ENCODE measurements around the gene ETV7.

ETV7 gene

GRCh38 chr6:36380166-36380565 lies 7.3 kb downstream of the ETV7 start:
- H3K9me3 ChIP-seq (ENCODE audit: control insufficient read depth, low read length), result no peaks in the 10 kb centered on the region
- H3K9ac ChIP-seq (ENCODE audit: low read length), result no peak overlapping the region
- H3K18ac ChIP-seq (ENCODE audit: low read depth in 1 of 2, low read length in 2 of 2), result no peak overlapping the region
- no peak overlapping the region for H3K4ac ChIP-seq (ENCODE audit: low read depth in 1 of 2, low read length in 2 of 2)
- no peak overlapping the region for H3K4me2 ChIP-seq (ENCODE audit: low read length, poor library complexity, severe bottlenecking)
- H2BK15ac ChIP-seq (ENCODE audit: low read depth, poor library complexity, severe bottlenecking), result no peak overlapping the region
- H3K36me3 ChIP-seq (ENCODE audit: control insufficient read depth in 1 of 2, insufficient read depth in 2 of 2, low read depth in 1 of 2, low read length in 2 of 2), result no peaks in the 10 kb centered on the region
- no peak overlapping the region for H2BK120ac ChIP-seq (ENCODE audit: low read depth, low read length)
- DNase-seq, result no peak
- no peak overlapping the region for H4K8ac ChIP-seq (ENCODE audit: low read length)
- H3K27ac ChIP-seq (ENCODE audit: low read length, poor library complexity, severe bottlenecking), result no peak overlapping the region
- H3K79me1 ChIP-seq (replicated peaks; ENCODE audit: low read length, poor library complexity, severe bottlenecking), result no peaks in the 10 kb centered on the region
- no peak overlapping the region for H2AFZ ChIP-seq (ENCODE audit: low read depth, low read length)
- WGBS, result 86% methylated on average over 4 of the region's 4 CpGs
- no peak overlapping the region for H2BK12ac ChIP-seq (ENCODE audit: low read length in 2 of 2)
- H4K91ac ChIP-seq (ENCODE audit: low read length), result no peak overlapping the region
- H3K23ac ChIP-seq (ENCODE audit: low read length in 2 of 2), result no peak overlapping the region
- H3K27me3 ChIP-seq (ENCODE audit: control insufficient read depth in 1 of 2, insufficient read depth in 1 of 2, low read length in 2 of 2), result peaks cover 3 to 5% of the 10 kb centered on the region in 2 experiments
- H3K4me3 ChIP-seq (ENCODE audit: insufficient read depth in 1 of 2, low read depth in 1 of 2, low read length in 2 of 2), result no peak overlapping the region
- H3K14ac ChIP-seq (ENCODE audit: low read length in 2 of 2), result no peak overlapping the region
- no peak overlapping the region for H2AK5ac ChIP-seq (ENCODE audit: low read length, severe bottlenecking)
- no peak overlapping the region for H2BK5ac ChIP-seq (ENCODE audit: low read depth, low read length, poor library complexity, severe bottlenecking)
- no peaks in the 10 kb centered on the region for H3K4me1 ChIP-seq (ENCODE audit: control insufficient read depth, insufficient read depth, low read depth, low read length)

- peak overlapping the region; percentile 50 for H2BK15ac ChIP-seq (ENCODE audit: low read depth, poor library complexity, severe bottlenecking)
- H2BK12ac ChIP-seq (ENCODE audit: low read length in 2 of 2), result no peak overlapping the region
- no peak overlapping the region for H3K4ac ChIP-seq (ENCODE audit: low read depth in 1 of 2, low read length in 2 of 2)
- H3K27ac ChIP-seq (ENCODE audit: low read length, poor library complexity, severe bottlenecking), result no peak overlapping the region
- no peak for DNase-seq
- no peak overlapping the region for H2BK120ac ChIP-seq (ENCODE audit: low read depth, low read length)
- H4K91ac ChIP-seq (ENCODE audit: low read length), result no peak overlapping the region
- H2BK5ac ChIP-seq (ENCODE audit: low read depth, low read length, poor library complexity, severe bottlenecking), result no peak overlapping the region
- no peak overlapping the region for H3K4me3 ChIP-seq (ENCODE audit: insufficient read depth in 1 of 2, low read depth in 1 of 2, low read length in 2 of 2)
- no peak overlapping the region for H3K18ac ChIP-seq (ENCODE audit: low read depth in 1 of 2, low read length in 2 of 2)
- H2AFZ ChIP-seq (ENCODE audit: low read depth, low read length), result no peak overlapping the region
- H3K4me1 ChIP-seq (ENCODE audit: control insufficient read depth, insufficient read depth, low read depth, low read length), result no peaks in the 10 kb centered on the region
- no peak overlapping the region for H3K14ac ChIP-seq (ENCODE audit: low read length in 2 of 2)
- H3K9ac ChIP-seq (ENCODE audit: low read length), result no peak overlapping the region
- no peak overlapping the region for H4K8ac ChIP-seq (ENCODE audit: low read length)
- no peak overlapping the region for H3K23ac ChIP-seq (ENCODE audit: low read length in 2 of 2)
- H3K27me3 ChIP-seq (ENCODE audit: control insufficient read depth in 1 of 2, insufficient read depth in 1 of 2, low read length in 2 of 2), result peaks cover 9 to 12% of the 10 kb centered on the region in 2 experiments
- no peaks in the 10 kb centered on the region for H3K36me3 ChIP-seq (ENCODE audit: control insufficient read depth in 1 of 2, insufficient read depth in 2 of 2, low read depth in 1 of 2, low read length in 2 of 2)
- WGBS, result 93% methylated on average over 7 of the region's 10 CpGs
- H3K4me2 ChIP-seq (ENCODE audit: low read length, poor library complexity, severe bottlenecking), result no peak overlapping the region
- H3K9me3 ChIP-seq (ENCODE audit: control insufficient read depth, low read length), result no peaks in the 10 kb centered on the region
- no peak overlapping the region for H2AK5ac ChIP-seq (ENCODE audit: low read length, severe bottlenecking)
- no peaks in the 10 kb centered on the region for H3K79me1 ChIP-seq (replicated peaks; ENCODE audit: low read length, poor library complexity, severe bottlenecking)
Observed at GRCh38 chr6:36378936-36379335, 8.5 kb downstream of the ETV7 start.

- H2AK5ac ChIP-seq (ENCODE audit: low read length, severe bottlenecking), result no peak overlapping the region
- H2BK15ac ChIP-seq (ENCODE audit: low read depth, poor library complexity, severe bottlenecking), result no peak overlapping the region
- no peak overlapping the region for H3K9ac ChIP-seq (ENCODE audit: low read length)
- no peak overlapping the region for H3K27ac ChIP-seq (ENCODE audit: low read length, poor library complexity, severe bottlenecking)
- H3K18ac ChIP-seq (ENCODE audit: low read depth in 1 of 2, low read length in 2 of 2), result no peak overlapping the region
- H3K4ac ChIP-seq (ENCODE audit: low read depth in 1 of 2, low read length in 2 of 2), result no peak overlapping the region
- no peaks in the 10 kb centered on the region for H3K9me3 ChIP-seq (ENCODE audit: control insufficient read depth, low read length)
- H3K14ac ChIP-seq (ENCODE audit: low read length in 2 of 2), result no peak overlapping the region
- H4K91ac ChIP-seq (ENCODE audit: low read length), result no peak overlapping the region
- no peak overlapping the region for H3K4me2 ChIP-seq (ENCODE audit: low read length, poor library complexity, severe bottlenecking)
- no peak overlapping the region for H2BK120ac ChIP-seq (ENCODE audit: low read depth, low read length)
- DNase-seq, result no peak
- H2BK5ac ChIP-seq (ENCODE audit: low read depth, low read length, poor library complexity, severe bottlenecking), result no peak overlapping the region
- no peaks in the 10 kb centered on the region for H3K79me1 ChIP-seq (replicated peaks; ENCODE audit: low read length, poor library complexity, severe bottlenecking)
- no peak overlapping the region for H3K23ac ChIP-seq (ENCODE audit: low read length in 2 of 2)
- H4K8ac ChIP-seq (ENCODE audit: low read length), result no peak overlapping the region
- H2BK12ac ChIP-seq (ENCODE audit: low read length in 2 of 2), result no peak overlapping the region
- no peaks in the 10 kb centered on the region for H3K4me1 ChIP-seq (ENCODE audit: control insufficient read depth, insufficient read depth, low read depth, low read length)
- H2AFZ ChIP-seq (ENCODE audit: low read depth, low read length), result no peak overlapping the region
- H3K36me3 ChIP-seq (ENCODE audit: control insufficient read depth in 1 of 2, insufficient read depth in 2 of 2, low read depth in 1 of 2, low read length in 2 of 2), result no peaks in the 10 kb centered on the region
- WGBS, result 81% methylated on average over 2 of the region's 4 CpGs
- H3K4me3 ChIP-seq (ENCODE audit: insufficient read depth in 1 of 2, low read depth in 1 of 2, low read length in 2 of 2), result no peak overlapping the region
- peaks cover 14 to 17% of the 10 kb centered on the region in 2 experiments for H3K27me3 ChIP-seq (ENCODE audit: control insufficient read depth in 1 of 2, insufficient read depth in 1 of 2, low read length in 2 of 2)
Observed at GRCh38 chr6:36378243-36378920, 9.1 kb downstream of the ETV7 start.

- no peak overlapping the region for H4K8ac ChIP-seq (ENCODE audit: low read length)
- H3K4me2 ChIP-seq (ENCODE audit: low read length, poor library complexity, severe bottlenecking), result no peak overlapping the region
- H2BK5ac ChIP-seq (ENCODE audit: low read depth, low read length, poor library complexity, severe bottlenecking), result no peak overlapping the region
- no peak overlapping the region for H3K23ac ChIP-seq (ENCODE audit: low read length in 2 of 2)
- 85% methylated on average over 5 of the region's 5 CpGs for WGBS
- H2AFZ ChIP-seq (ENCODE audit: low read depth, low read length), result no peak overlapping the region
- H3K36me3 ChIP-seq (ENCODE audit: control insufficient read depth in 1 of 2, insufficient read depth in 2 of 2, low read depth in 1 of 2, low read length in 2 of 2), result no peaks in the 10 kb centered on the region
- no peak overlapping the region for H3K14ac ChIP-seq (ENCODE audit: low read length in 2 of 2)
- no peaks in the 10 kb centered on the region for H3K79me1 ChIP-seq (replicated peaks; ENCODE audit: low read length, poor library complexity, severe bottlenecking)
- H3K4me3 ChIP-seq (ENCODE audit: insufficient read depth in 1 of 2, low read depth in 1 of 2, low read length in 2 of 2), result no peak overlapping the region
- no peak overlapping the region for H2AK5ac ChIP-seq (ENCODE audit: low read length, severe bottlenecking)
- H3K9ac ChIP-seq (ENCODE audit: low read length), result no peak overlapping the region
- H3K4me1 ChIP-seq (ENCODE audit: control insufficient read depth, insufficient read depth, low read depth, low read length), result no peaks in the 10 kb centered on the region
- no peak overlapping the region for H3K18ac ChIP-seq (ENCODE audit: low read depth in 1 of 2, low read length in 2 of 2)
- H2BK15ac ChIP-seq (ENCODE audit: low read depth, poor library complexity, severe bottlenecking), result no peak overlapping the region
- peaks cover 18 to 22% of the 10 kb centered on the region in 2 experiments for H3K27me3 ChIP-seq (ENCODE audit: control insufficient read depth in 1 of 2, insufficient read depth in 1 of 2, low read length in 2 of 2)
- H3K27ac ChIP-seq (ENCODE audit: low read length, poor library complexity, severe bottlenecking), result no peak overlapping the region
- H2BK120ac ChIP-seq (ENCODE audit: low read depth, low read length), result no peak overlapping the region
- H4K91ac ChIP-seq (ENCODE audit: low read length), result no peak overlapping the region
- H3K9me3 ChIP-seq (ENCODE audit: control insufficient read depth, low read length), result no peaks in the 10 kb centered on the region
- DNase-seq, result no peak
- H2BK12ac ChIP-seq (ENCODE audit: low read length in 2 of 2), result no peak overlapping the region
- no peak overlapping the region for H3K4ac ChIP-seq (ENCODE audit: low read depth in 1 of 2, low read length in 2 of 2)
Observed at GRCh38 chr6:36377594-36377993, 9.9 kb downstream of the ETV7 start.
